GM21576 (cell line): ENCODE measurements around the gene CANX.
"Not testable (repeated sequence)": the region's sequence is repeated elsewhere in the genome, so short reads cannot be mapped to it uniquely, and the experiment has no call there.

Source experiments
- ATAC-seq: cut with Tn5 transposase; IDR thresholded peaks from one replicate; pipeline ENCODE4 v1.9.1; 2021; ENCODE audit warnings: mild to moderate bottlenecking, moderate library complexity; ENCODE audit not compliant: unreplicated experiment

The CANX gene

GRCh38 chr5:179697993-179698934, 503 bp upstream of the CANX start:
- ATAC-seq: peak; percentile 92

DNA sequence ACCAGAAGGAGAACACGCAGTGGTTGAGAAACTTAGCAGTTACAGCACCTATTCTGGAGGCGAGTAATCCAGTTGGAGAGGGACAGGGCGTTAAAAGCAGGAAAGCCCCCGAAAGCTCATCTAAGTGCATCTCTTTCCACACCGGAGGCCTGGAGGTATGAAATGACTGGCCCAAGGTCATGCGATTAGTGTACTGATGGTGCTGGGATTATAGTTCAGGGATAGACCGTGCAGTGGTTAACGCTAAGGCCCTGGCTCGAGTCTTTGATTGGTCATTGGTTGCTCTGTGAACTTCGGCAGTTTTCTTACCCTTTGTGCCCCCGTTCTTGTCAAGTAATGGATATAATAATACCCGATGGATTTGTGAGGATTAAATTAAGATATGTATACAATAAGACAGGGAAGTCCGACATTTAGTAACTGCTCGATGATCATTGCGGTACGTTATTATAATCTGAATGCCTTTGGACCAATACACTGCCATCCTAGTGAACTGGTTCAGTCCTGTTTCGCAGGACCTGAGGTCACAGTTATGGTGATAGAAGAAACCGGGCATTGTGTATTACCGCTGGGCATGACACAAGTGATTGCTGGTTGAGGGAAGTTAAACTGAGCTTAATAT, 960 bp downstream of the CANX start:
- ATAC-seq: no peak

DNA sequence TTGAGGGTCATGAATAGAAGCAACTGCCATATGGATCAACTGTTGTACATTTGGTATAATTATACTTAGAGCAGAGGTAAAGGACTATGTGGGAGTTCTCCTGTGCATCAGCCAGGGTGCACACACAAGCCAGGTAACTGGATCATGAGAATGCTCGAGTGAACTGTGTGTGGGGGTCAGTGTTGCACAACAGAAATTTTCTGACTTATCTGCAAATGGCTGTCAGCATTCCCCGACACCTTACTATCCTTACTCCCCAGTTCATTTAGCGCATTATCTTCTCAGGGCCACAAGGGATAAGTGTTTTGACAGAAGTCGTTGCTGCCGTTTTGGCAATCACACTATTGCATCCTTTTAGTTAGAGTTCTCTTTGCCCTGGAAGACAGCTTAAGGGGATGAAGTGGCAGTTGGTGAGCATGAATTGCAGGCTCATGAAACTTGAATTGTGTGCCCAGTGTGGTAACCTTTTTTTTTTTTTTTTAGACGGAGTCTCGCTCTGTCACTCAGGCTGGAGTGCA, 1.7 kb downstream of the CANX start:
- ATAC-seq: no peak

GRCh38 chr5:179716286-179716685, 17.5 kb downstream of the CANX start:
- no peak for ATAC-seq

DNA sequence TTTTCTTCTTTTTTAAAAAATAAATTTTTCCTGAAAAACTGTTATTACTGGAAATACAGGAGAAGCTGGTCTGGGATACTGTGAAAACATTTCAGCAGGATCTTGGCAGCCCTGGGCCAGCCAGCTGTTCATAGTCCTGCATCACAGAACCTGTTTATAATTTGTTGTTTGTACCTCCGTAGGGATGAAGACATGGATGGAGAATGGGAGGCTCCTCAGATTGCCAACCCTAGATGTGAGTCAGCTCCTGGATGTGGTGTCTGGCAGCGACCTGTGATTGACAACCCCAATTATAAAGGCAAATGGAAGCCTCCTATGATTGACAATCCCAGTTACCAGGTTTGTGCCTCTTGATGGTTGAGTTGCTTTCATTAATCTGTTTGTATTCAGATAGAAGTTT, 21.5 kb downstream of the CANX start:
- ATAC-seq: no peak

DNA sequence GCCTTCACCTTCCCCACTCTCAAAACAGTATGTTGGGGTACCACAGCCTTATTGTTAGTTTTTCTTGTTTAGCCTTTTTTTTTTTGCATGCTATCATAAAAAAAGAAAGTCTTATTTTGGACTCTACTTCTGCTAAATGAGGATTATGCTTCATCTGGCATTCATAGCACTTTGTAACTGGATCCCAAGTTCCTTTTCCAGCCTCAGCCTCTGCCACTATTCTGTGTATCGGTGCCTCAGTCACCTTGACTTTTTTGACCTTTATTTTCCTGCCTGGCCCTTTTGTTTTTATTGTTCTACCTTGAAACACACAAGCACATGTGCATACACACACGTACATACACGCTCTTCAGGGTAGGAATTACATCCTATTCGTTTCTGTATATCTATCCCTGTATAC, 25.4 kb downstream of the CANX start:
- no peak for ATAC-seq

- no peak for ATAC-seq
These were observed 28.3 kb downstream of the CANX start for GRCh38 chr5:179727106-179727505.

DNA sequence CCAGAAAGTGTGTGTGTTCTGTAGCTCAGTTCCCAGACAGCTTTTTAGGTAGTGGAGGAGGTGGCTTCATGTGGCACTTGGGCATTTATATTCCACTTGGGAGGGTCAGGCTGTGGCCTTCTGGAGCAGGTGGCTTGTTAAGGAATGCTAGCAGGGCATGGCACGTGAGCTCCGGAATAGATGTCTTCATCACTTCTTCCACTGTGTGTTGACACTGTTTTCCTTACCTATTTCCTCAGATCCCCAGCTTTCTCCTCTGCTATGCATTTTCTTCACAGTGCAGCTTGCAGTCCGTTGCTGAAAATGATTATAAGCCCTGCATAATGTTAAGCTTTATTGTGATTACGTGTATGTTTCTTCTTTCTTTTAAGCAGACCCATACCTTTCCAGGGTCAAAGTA, 30.5 kb downstream of the CANX start:
- ATAC-seq: no peak

DNA sequence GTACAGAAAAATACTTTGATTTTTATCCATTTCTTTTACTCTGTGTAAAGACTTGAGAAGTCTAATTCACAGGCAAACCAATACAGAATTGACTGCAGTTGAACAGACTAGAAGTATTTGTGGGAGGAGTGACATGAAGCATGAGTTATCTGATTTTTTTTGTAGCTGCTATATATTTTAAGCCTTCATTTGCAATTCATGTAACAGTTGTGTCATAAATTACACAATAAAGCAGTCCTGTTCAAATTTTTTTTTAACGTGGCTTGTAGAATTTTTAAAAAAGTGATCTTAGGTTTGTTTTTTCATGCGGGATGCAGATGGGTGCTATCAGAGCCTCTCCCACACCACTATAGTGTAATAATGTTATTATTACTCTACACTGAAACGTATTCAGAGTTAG, 31.0 kb downstream of the CANX start:
- ATAC-seq: no peak

- ATAC-seq: no peak
These were observed 31.6 kb downstream of the CANX start for GRCh38 chr5:179730356-179730755.

DNA sequence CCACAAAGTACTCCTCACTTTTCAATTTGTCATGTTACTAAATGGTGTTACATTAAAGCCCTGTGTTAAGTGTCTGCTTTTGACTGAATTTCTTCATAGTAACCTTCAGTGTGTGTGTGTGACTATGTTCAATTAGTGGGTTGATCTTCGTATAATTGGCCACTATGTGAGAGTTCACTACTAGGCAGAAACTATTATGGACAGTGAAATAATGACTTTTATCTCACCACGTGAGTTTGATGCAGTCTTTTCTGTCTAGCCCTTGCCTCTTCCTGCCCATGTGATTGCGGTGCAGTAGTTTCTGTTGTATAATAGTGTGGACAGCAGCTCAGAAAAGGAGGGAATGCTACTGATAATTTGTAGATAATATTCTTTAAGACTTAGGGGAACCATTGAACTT, 32.1 kb downstream of the CANX start:
- ATAC-seq: no peak

GRCh38 chr5:179731791-179732411, 33.1 kb downstream of the CANX start:
- peak; percentile 11 for ATAC-seq

DNA sequence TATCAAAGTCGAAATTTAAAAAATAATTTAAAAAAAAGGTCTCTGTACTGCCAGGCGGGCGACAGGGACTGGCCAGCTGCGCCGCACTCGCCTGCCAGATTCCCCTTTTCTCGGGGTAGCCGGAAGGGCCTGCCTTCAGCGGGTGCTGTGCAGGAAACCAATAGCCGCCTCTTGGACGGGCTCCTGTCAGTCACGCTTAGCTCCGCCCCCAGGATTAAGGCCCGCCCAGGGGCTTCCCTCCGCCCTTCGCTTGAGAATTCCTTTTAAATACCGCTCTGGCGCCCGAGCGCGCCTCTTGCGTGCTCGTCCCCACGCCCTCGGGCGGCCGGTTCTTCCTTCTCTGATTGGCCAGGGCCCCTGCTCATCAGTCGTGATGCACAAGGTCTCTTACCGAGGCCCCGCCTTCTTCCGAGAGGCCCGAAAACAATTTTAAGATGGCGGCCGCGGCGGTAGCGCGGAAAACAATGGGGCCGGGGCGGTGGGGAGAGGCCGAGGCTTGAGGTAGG, 33.7 kb downstream of the CANX start, which contains the start of gene MAML1:
TSS of gene MAML1 (plus strand) at position 411 of the 506 bp plus-strand sequence. CDS start 291 bp downstream, outside the sequence.
- ATAC-seq: peak; percentile 93

- peak; percentile 18 for ATAC-seq
These were observed 34.4 kb downstream of the CANX start for GRCh38 chr5:179732918-179733771.

- ATAC-seq: no peak
These were observed 35.0 kb downstream of the CANX start for GRCh38 chr5:179733772-179734126.

- ATAC-seq: no peak
These were observed 35.9 kb downstream of the CANX start for GRCh38 chr5:179734536-179735164.

GRCh38 chr5:179738742-179739141, 40.0 kb downstream of the CANX start:
- ATAC-seq: no peak

DNA sequence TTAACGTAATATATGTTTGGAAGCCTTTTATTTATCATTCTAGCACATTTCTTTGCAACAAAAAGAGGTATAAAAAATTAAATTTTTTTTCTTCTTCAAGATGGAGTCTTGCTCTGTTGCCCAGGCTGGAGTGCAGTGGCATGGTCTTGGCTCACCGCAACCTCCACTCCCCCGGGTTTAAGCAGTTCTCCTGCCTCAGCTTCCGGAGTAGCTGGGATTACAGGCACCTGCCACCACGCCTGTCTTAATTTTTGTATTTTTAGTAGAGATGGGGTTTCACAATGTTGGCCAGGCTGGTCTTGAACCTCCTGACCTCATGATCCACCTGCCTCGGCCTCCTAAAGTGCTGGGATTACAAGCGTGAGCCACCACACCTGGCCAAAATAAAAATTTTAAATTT, 45.3 kb downstream of the CANX start:
- not testable (repeated sequence) for ATAC-seq

GRCh38 chr5:179746872-179747271, 48.1 kb downstream of the CANX start:
- ATAC-seq: no peak

DNA sequence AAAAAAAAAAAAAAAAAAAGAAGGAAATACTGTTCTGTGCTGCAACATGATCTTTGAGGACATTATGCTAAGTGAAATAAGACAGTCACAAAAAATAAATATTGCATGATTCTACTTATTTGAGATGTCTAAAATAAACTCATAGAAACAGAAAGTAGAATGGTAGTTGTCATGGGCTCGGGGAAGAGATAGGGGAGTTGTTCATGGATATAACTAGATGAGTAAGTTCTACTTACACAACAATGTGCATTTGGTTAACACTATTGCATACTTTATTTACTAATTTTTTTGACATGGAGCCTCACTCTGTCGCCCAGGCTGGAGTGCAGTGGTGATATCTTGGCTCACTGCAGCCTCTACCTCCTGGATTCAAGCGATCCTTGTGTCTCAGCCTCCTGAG, 49.0 kb downstream of the CANX start:
- no peak for ATAC-seq
